ENCODE data around the gene IPPK.
"Not testable (repeated sequence)": the region's sequence is repeated elsewhere in the genome, so short reads cannot be mapped to it uniquely, and the experiment has no call there.

Gene IPPK

GRCh38 chr9:92635760-92636159 is 34.2 kb downstream of the IPPK start:
- no peaks in the 10 kb centered on the region for H3K27me3 Mint-ChIP-seq
- ATAC-seq (replicated peaks) (no peak), DNase-seq (no peak)
- H3K9me3 Mint-ChIP-seq = no peaks in the 10 kb centered on the region
- no peak overlapping the region for H3K27ac Mint-ChIP-seq
- H3K4me1 Mint-ChIP-seq (ENCODE audit: low read depth in 2 of 2) = peaks cover 0 to 2% of the 10 kb centered on the region in 2 donors
- H3K4me3 Mint-ChIP-seq = no peak overlapping the region
- peaks cover 63% of the 10 kb centered on the region for H3K36me3 Mint-ChIP-seq (ENCODE audit: insufficient read depth)

- peaks cover 0 to 2% of the 10 kb centered on the region in 2 donors for H3K4me1 Mint-ChIP-seq (ENCODE audit: low read depth in 2 of 2)
- ATAC-seq (replicated peaks) = peak; percentile 66
- H3K36me3 Mint-ChIP-seq (ENCODE audit: insufficient read depth) = peaks cover 55% of the 10 kb centered on the region
- no peak overlapping the region for H3K4me3 Mint-ChIP-seq
- H3K27me3 Mint-ChIP-seq = no peaks in the 10 kb centered on the region
- H3K9me3 Mint-ChIP-seq = no peaks in the 10 kb centered on the region
- no peak overlapping the region for H3K27ac Mint-ChIP-seq
- DNase-seq = peak; percentile 44 to 65 (median 49)
These were observed 35.0 kb downstream of the IPPK start for GRCh38 chr9:92634712-92635605.

- H3K4me1 Mint-ChIP-seq (ENCODE audit: low read depth in 2 of 2) = peaks cover 0 to 2% of the 10 kb centered on the region in 2 donors
- H3K36me3 Mint-ChIP-seq (ENCODE audit: insufficient read depth) = peaks cover 51% of the 10 kb centered on the region
- H3K9me3 Mint-ChIP-seq = no peaks in the 10 kb centered on the region
These were observed 36.2 kb downstream of the IPPK start for GRCh38 chr9:92633614-92634278.

GRCh38 chr9:92632641-92633040 is 37.3 kb downstream of the IPPK start:
- Mint-ChIP-seq H3K36me3 (ENCODE audit: insufficient read depth) (peaks cover 51% of the 10 kb centered on the region), H3K27ac (no peak overlapping the region), H3K9me3 (no peaks in the 10 kb centered on the region), H3K4me3 (no peak overlapping the region), H3K27me3 (no peaks in the 10 kb centered on the region), H3K4me1 (ENCODE audit: low read depth in 2 of 2) (peaks cover 0 to 2% of the 10 kb centered on the region in 2 donors)
- no peak for DNase-seq
- no peak for ATAC-seq (replicated peaks)

More at GRCh38 chr9:92633614-92634278, 36.2 kb downstream of the IPPK start:
- no peaks in the 10 kb centered on the region for H3K27me3 Mint-ChIP-seq
- peak overlapping the region in 1 of 2 donors; percentile 35 for H3K27ac Mint-ChIP-seq
- no peak for DNase-seq
- ATAC-seq (replicated peaks) = no peak
- no peak overlapping the region for H3K4me3 Mint-ChIP-seq

GRCh38 chr9:92631452-92632343 is 38.2 kb downstream of the IPPK start:
- H3K4me3 Mint-ChIP-seq = no peak overlapping the region
- ATAC-seq (replicated peaks) = no peak
- DNase-seq = no peak
- no peak overlapping the region for H3K27ac Mint-ChIP-seq
- H3K27me3 Mint-ChIP-seq = no peaks in the 10 kb centered on the region
- H3K9me3 Mint-ChIP-seq = no peaks in the 10 kb centered on the region
- H3K36me3 Mint-ChIP-seq (ENCODE audit: insufficient read depth) = peaks cover 42% of the 10 kb centered on the region
- H3K4me1 Mint-ChIP-seq (ENCODE audit: low read depth in 2 of 2) = peaks cover under 1 to 2% of the 10 kb centered on the region in 2 donors

GRCh38 chr9:92627651-92628050 is 42.3 kb downstream of the IPPK start:
- H3K27ac Mint-ChIP-seq = no peak overlapping the region
- no peak overlapping the region for H3K4me3 Mint-ChIP-seq
- H3K27me3 Mint-ChIP-seq = no peaks in the 10 kb centered on the region
- DNase-seq (no peak), ATAC-seq (replicated peaks) (no peak)
- H3K36me3 Mint-ChIP-seq (ENCODE audit: insufficient read depth) = peaks cover 20% of the 10 kb centered on the region
- no peaks in the 10 kb centered on the region for H3K9me3 Mint-ChIP-seq
- H3K4me1 Mint-ChIP-seq (ENCODE audit: low read depth in 2 of 2) = peaks cover 2 to 5% of the 10 kb centered on the region in 2 donors

GRCh38 chr9:92626484-92626883 is 43.4 kb downstream of the IPPK start:
- ATAC-seq (replicated peaks) = no peak
- H3K36me3 Mint-ChIP-seq (ENCODE audit: insufficient read depth) = peaks cover 21% of the 10 kb centered on the region
- H3K4me1 Mint-ChIP-seq (ENCODE audit: low read depth in 2 of 2) = peaks cover 0 to 5% of the 10 kb centered on the region in 2 donors
- no peak for DNase-seq
- no peaks in the 10 kb centered on the region for H3K27me3 Mint-ChIP-seq
- H3K9me3 Mint-ChIP-seq = no peaks in the 10 kb centered on the region
- H3K27ac Mint-ChIP-seq = no peak overlapping the region
- no peak overlapping the region for H3K4me3 Mint-ChIP-seq

GRCh38 chr9:92623936-92624335 is 46.0 kb downstream of the IPPK start:
- peaks cover 23% of the 10 kb centered on the region for H3K36me3 Mint-ChIP-seq (ENCODE audit: insufficient read depth)
- H3K4me3 Mint-ChIP-seq; H3K4me1 Mint-ChIP-seq (ENCODE audit: low read depth in 2 of 2); H3K9me3 Mint-ChIP-seq; H3K27me3 Mint-ChIP-seq; H3K27ac Mint-ChIP-seq; DNase-seq; ATAC-seq (replicated peaks): not testable (repeated sequence)

- H3K9me3 Mint-ChIP-seq = no peaks in the 10 kb centered on the region
- H3K27ac Mint-ChIP-seq = no peak overlapping the region
- no peaks in the 10 kb centered on the region for H3K4me1 Mint-ChIP-seq (ENCODE audit: low read depth in 2 of 2)
- no peaks in the 10 kb centered on the region for H3K27me3 Mint-ChIP-seq
- DNase-seq = no peak
- no peak for ATAC-seq (replicated peaks)
- peaks cover 24% of the 10 kb centered on the region for H3K36me3 Mint-ChIP-seq (ENCODE audit: insufficient read depth)
- H3K4me3 Mint-ChIP-seq = no peak overlapping the region
These were observed 49.1 kb downstream of the IPPK start for GRCh38 chr9:92620845-92621244.

- Mint-ChIP-seq H3K4me3 (no peak overlapping the region), H3K4me1 (ENCODE audit: low read depth in 2 of 2) (no peaks in the 10 kb centered on the region), H3K27me3 (no peaks in the 10 kb centered on the region), H3K36me3 (ENCODE audit: insufficient read depth) (peaks cover 30% of the 10 kb centered on the region), H3K9me3 (no peaks in the 10 kb centered on the region), H3K27ac (no peak overlapping the region)
- ATAC-seq (replicated peaks) (no peak), DNase-seq (no peak)
These were observed 50.2 kb downstream of the IPPK start for GRCh38 chr9:92619601-92620300.

GRCh38 chr9:92618633-92619225 is 51.2 kb downstream of the IPPK start:
- Mint-ChIP-seq H3K36me3 (ENCODE audit: insufficient read depth) (peaks cover 35% of the 10 kb centered on the region), H3K4me3 (no peak overlapping the region), H3K4me1 (ENCODE audit: low read depth in 2 of 2) (no peaks in the 10 kb centered on the region), H3K27ac (no peak overlapping the region), H3K27me3 (no peaks in the 10 kb centered on the region), H3K9me3 (no peaks in the 10 kb centered on the region)
- ATAC-seq (replicated peaks) (no peak), DNase-seq (no peak)

- Mint-ChIP-seq H3K4me1 (ENCODE audit: low read depth in 2 of 2) (no peaks in the 10 kb centered on the region), H3K27ac (no peak overlapping the region), H3K9me3 (no peaks in the 10 kb centered on the region), H3K4me3 (no peak overlapping the region), H3K36me3 (ENCODE audit: insufficient read depth) (peaks cover 34% of the 10 kb centered on the region), H3K27me3 (no peaks in the 10 kb centered on the region)
- ATAC-seq (replicated peaks) (no peak), DNase-seq (no peak)
These were observed 51.9 kb downstream of the IPPK start for GRCh38 chr9:92617951-92618510.

Data from effector memory CD8-positive, alpha-beta T cell (primary cell).